ENCODE results near the gene SGK2. TPM values are rescaled to one million over a fixed set of nuclear protein-coding genes. Genes with fewer than 3 reads are reported as not detected.

SGK2 gene
- total and polyA plus RNA-seq, 2 experiments from 2014 or later = 0.42 TPM; not detected in 1

GRCh38 chr20:43579861-43580793, 21.3 kb downstream of the SGK2 start:
- no peak for DNase-seq (ENCODE audit: low spot score)
- 0 out of 2 replicates have a peak, but pooled peaks cover 8% of the 10 kb centered on the region for H3K4me1 ChIP-seq (ENCODE audit: insufficient read depth)
- no peak overlapping the region for H2AFZ ChIP-seq
- no peaks in the 10 kb centered on the region for H3K27me3 ChIP-seq (ENCODE audit: insufficient read depth)
- Mint-ChIP-seq H3K27me3 (ENCODE audit: insufficient read depth, low read depth, poor library complexity) (peaks cover 8% of the 10 kb centered on the region), H3K27ac (no peak overlapping the region), H3K9me3 (no peaks in the 10 kb centered on the region), H3K4me3 (no peak overlapping the region), H3K36me3 (ENCODE audit: low read depth) (no peaks in the 10 kb centered on the region), H3K4me1 (peaks cover 11% of the 10 kb centered on the region; the same call in 2 of the 3 replicates)
- no peaks in the 10 kb centered on the region for H3K36me3 ChIP-seq (ENCODE audit: insufficient read depth)
- H3K9me2 ChIP-seq (ENCODE audit: insufficient read depth) = no peaks in the 10 kb centered on the region
- no peak overlapping the region for H3K4me2 ChIP-seq
- H3K79me2 ChIP-seq (replicated peaks; ENCODE audit: insufficient read depth) = no peaks in the 10 kb centered on the region
- no peaks in the 10 kb centered on the region for H4K20me1 ChIP-seq (replicated peaks; ENCODE audit: insufficient read depth)
- no peaks in the 10 kb centered on the region for H3F3A ChIP-seq (replicated peaks; ENCODE audit: low read depth)
- no peak overlapping the region for H3K27ac ChIP-seq (ENCODE audit: low read depth)
- TF ChIP-seq EZH2 (IDR thresholded peaks at IDR 0.05; ENCODE audit: low read depth, unreplicated experiment) (no peak), POLR2AphosphoS5 (IDR thresholded peaks at IDR 0.05; ENCODE audit: low read depth) (no peak), ZNF114 (CRISPR knock-in tag; IDR thresholded peaks at IDR 0.05) (no peak), CREB1 (CRISPR knock-in tag; IDR thresholded peaks at IDR 0.05; ENCODE audit: low read depth) (no peak), ZNF462 (CRISPR knock-in tag; IDR thresholded peaks at IDR 0.05) (no peak), JUNB (IDR thresholded peaks at IDR 0.05; ENCODE audit: unreplicated experiment) (no peak), STAT1 (IDR thresholded peaks at IDR 0.05; ENCODE audit: unreplicated experiment) (no peak), CTCF (conservative IDR thresholded peaks at IDR 0.05; ENCODE audit: low read depth in 2 of 2) (no peak), ZNF331 (CRISPR knock-in tag; IDR thresholded peaks at IDR 0.05; ENCODE audit: low read depth) (no peak), EZH2phosphoT487 (IDR thresholded peaks at IDR 0.05; ENCODE audit: unreplicated experiment) (no peak), ETS1 (IDR thresholded peaks at IDR 0.05) (no peak), NANOG (IDR thresholded peaks at IDR 0.05; ENCODE audit: borderline replicate concordance) (no peak), REST (IDR thresholded peaks at IDR 0.05; ENCODE audit: unreplicated experiment) (no peak)
- ATAC-seq = no peak
- H3K4me3 ChIP-seq = no peak overlapping the region

Data from GM23338 (cell line).